ENCODE measurements around the gene TMEM240.
"Not testable (repeated sequence)": the region's sequence is repeated elsewhere in the genome, so short reads cannot be mapped to it uniquely, and the experiment has no call there.

Gene TMEM240

GRCh38 chr1:1539310-1540089 is 924 bp downstream of the TMEM240 start:
- no peak for DNase-seq

- DNase-seq = no peak
Observed at GRCh38 chr1:1538989-1539309, 1.5 kb downstream of the TMEM240 start.

GRCh38 chr1:1538334-1538733 is 2.1 kb downstream of the TMEM240 start:
- no peak for DNase-seq

GRCh38 chr1:1537626-1538250 is 2.7 kb downstream of the TMEM240 start:
- no peak for DNase-seq

GRCh38 chr1:1536938-1537546 is 3.4 kb downstream of the TMEM240 start:
- DNase-seq = no peak

- DNase-seq = no peak
Observed at GRCh38 chr1:1536019-1536937, 4.1 kb downstream of the TMEM240 start.

- DNase-seq = no peak
Observed at GRCh38 chr1:1535201-1536018, 5.0 kb downstream of the TMEM240 start.

- DNase-seq = no peak
Observed at GRCh38 chr1:1534401-1535154, 5.8 kb downstream of the TMEM240 start.

GRCh38 chr1:1533894-1534291 is 6.5 kb downstream of the TMEM240 start:
- not testable (repeated sequence) for DNase-seq

GRCh38 chr1:1533176-1533893 is 7.1 kb downstream of the TMEM240 start:
- DNase-seq = not testable (repeated sequence)

- DNase-seq = no peak
Observed at GRCh38 chr1:1531947-1532346, 8.5 kb downstream of the TMEM240 start.

GRCh38 chr1:1529936-1530335 is 10.5 kb downstream of the TMEM240 start:
- no peak for DNase-seq

GRCh38 chr1:1529321-1529720 is 11.1 kb downstream of the TMEM240 start:
- no peak for DNase-seq

GRCh38 chr1:1528301-1529267 is 11.8 kb downstream of the TMEM240 start:
- no peak for DNase-seq

GRCh38 chr1:1527092-1527816 is 13.2 kb downstream of the TMEM240 start:
- DNase-seq = no peak

GRCh38 chr1:1526476-1526875 is 13.9 kb downstream of the TMEM240 start:
- DNase-seq = not testable (repeated sequence)

- not testable (repeated sequence) for DNase-seq
Observed at GRCh38 chr1:1524750-1525383, 15.6 kb downstream of the TMEM240 start.

- not testable (repeated sequence) for DNase-seq
Observed at GRCh38 chr1:1523651-1524050, 16.8 kb downstream of the TMEM240 start.

Data from kidney glomerular epithelial cell (primary cell).